Right lobe of liver (tissue), 4 donors: ENCODE measurements around the gene PRSS35.

ENCODE experiments used
- CTCF ChIP-seq, 4 donors: fragments of 200-600 bp in 3 of 4; fragments of 450-650 bp in 1 of 4; IDR thresholded peaks; one replicate each; pipeline versions ENCODE4 v1.5.1 to v1.8.0; 2016 to 2022; ENCODE audit warnings: antibody characterized with exemption in 4 of 4, mild to moderate bottlenecking in 2 of 4
- POLR2A ChIP-seq: fragments of 450-650 bp; IDR thresholded peaks from one replicate; pipeline ENCODE4 v1.6.1; 2017; ENCODE audit warnings: antibody characterized with exemption, mild to moderate bottlenecking
- donor health status: DM: no; HTN: no; CAD: no.
- donor health status: DM: no; HTN: no; CAD: no.
- donor health status: DM: no; HTN: yes; CAD: no.

GRCh38 chr6:83472767-83473166, 39.6 kb upstream of the PRSS35 start:
- TF ChIP-seq CTCF (IDR thresholded peaks at IDR 0.05) (no peak), POLR2A (no peak)
